GM21529 (cell line): ENCODE data around the gene NUAK1.
"Not testable (repeated sequence)": the region's sequence is repeated elsewhere in the genome, so short reads cannot be mapped to it uniquely, and the experiment has no call there.

ENCODE experiments used
- ATAC-seq: cut with Tn5 transposase; IDR thresholded peaks from one replicate; pipeline ENCODE4 v1.9.1; 2021; ENCODE audit not compliant: unreplicated experiment

The NUAK1 gene

DNA sequence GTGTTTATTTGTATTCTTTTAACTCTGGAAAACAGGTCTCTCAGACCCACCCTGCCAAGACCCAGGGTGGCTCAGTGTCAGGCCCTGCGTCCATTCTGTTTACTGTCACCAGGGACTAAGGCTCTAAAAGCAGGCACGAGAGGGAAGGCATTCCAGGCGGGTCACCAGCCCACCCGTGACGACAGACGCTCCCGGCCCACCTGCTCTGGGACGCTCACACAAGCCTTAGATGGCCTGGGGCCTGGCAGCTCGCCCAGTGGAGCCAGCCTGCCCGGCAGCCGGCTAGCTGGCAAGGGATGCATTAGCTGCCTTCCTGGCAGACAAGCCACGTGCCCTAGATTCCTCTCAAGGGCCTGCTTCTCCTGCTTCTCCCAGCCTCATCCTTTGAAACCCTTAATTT is 9.2 kb upstream of the NUAK1 start:
- ATAC-seq, result no peak

DNA sequence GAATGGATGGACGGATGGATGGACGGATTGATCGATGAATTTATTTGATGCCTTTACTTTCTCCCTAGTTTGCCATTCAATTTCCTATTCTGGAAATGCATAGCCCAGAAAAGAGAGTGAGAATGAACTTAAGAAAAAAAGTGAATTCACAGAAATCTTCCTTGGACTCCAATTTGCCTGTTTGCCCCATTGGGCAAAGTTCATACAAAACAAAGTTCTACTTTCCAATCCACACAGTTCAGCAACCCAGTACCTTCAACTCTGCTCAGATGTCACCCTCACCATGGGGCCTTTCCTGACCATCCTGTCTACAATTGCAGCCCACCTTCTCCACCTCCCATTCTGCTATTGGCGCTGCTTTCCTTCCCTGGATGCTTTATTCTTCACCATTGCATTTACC is 8.2 kb upstream of the NUAK1 start:
- ATAC-seq, result no peak

DNA sequence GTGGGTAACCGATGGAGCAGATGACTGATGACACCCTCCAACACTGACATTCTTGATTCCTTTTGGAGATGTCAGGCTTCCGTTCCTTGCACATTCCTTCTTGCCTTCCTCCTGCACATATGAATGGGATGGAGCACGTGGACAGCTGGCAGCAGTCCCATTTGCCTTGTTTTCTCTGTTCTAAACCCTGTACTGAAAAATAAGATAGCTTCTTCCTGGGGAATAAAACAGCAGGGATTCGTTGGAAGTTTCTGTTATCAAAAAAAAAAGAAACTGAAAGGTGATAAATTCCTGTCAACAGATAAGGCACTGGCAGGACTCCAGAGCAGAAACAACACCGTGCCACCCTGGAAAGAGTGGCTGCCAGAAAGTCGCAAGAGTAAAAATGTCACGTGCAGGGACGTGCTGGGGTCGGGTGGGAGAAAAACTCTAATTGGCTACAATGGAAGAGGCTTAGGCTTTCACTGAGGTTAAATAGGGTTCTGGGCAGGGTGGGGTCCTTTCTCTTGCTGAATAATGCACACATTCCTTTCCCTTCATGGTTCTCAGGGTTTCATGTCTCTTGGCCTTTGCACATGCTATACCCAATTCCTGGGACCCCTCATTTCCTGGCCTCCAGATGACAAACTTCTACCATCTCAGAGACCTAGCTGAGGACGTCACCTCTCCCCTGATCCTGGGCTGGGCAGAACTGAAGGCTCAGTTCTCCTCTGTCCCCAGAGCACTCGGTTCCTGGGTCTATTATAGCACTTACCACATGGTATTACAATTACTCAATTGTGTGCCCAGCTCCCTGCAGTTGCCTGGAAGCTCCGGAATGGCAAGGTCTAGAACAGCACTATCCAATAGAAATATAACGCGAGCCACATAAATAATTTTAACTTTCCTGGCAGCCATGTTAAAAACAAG is 7.0 kb upstream of the NUAK1 start:
- no peak for ATAC-seq

DNA sequence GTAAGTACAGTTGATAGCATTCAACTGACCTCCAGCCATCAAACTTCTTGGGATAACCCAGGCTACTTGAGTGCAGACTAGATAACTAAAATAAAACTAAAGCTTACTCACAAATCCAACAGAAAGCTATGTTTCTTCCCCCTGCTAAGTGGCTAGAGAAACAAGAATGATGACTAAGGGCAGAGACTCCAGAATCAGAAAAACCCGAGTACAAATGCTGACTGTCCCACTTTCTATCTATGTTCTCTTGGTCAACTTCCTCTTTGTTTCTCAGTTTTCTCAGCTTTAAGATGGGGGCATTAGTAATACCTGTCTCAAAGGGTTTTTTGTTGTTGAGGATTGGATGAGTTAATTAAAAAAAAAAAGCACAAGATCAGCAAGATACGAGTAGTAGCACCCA is 6.1 kb upstream of the NUAK1 start:
- ATAC-seq, result no peak

DNA sequence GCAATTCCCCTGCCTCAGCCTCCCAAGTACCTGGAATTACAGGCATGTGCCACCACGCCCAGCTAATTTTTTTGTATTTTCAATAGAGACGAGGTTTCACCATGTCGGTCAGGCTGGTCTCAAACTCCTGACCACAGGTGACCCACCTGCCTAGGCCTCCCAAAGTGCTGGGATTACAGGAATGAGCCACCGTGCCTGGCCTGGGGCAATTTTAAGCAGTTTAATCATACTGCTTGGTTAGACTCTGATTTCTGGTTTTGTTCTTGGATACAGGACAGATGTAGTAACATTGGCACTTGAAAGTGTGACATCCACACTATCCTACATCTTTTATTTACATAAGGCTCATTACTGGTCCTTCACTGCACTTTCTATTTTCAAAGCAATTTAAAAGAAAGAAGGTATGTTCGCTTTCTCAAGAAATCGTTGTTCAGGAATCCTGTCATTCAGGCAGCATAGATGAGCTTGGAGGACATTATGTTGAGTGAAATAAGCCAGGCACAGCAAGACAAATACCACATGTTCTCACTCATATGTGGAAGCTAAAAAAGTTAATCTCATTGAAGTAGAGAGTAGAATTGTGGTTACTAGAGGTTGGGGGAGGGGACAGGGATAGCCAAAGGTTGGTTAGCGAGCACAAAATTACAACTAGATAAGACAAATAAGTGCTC is 4.0 kb upstream of the NUAK1 start:
- no peak for ATAC-seq

DNA sequence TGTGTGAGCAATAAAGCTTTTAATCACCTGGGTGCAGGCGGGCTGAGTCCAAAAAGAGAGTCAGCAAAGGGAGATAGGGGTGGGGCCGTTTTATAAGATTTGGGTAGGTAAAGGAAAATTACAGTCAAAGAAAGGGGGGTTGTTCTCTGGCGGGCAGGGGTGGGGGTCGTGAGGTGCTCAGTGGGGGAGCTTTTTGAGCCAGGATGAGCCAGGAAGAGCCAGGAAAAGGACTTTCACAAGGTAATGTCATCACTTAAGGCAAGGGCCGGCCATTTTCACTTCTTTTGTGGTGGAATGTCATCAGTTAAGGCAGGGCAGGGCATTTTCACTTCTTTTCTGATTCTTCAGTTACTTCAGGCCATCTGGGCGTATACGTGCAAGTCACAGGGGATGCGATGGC is 3.2 kb upstream of the NUAK1 start:
- ATAC-seq, result not testable (repeated sequence)

DNA sequence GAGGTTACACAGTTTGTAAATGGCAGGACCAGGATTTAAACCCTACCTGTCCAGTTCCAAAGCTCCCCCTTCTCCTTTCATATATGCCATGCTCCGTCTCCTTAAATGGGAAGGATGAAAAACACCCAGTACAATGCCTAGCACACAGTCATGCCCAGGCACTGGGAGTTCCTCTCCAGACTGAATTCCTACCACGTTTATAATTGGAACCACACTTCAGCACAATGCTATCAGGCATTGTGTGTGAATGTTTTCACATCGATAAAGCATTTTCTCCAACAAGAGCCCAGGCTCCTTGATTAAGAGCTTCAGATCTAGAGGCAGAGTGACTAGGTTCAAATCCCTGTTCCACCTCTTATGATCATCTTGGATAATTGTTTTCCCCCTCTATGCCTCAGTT is 2.7 kb upstream of the NUAK1 start:
- no peak for ATAC-seq

DNA sequence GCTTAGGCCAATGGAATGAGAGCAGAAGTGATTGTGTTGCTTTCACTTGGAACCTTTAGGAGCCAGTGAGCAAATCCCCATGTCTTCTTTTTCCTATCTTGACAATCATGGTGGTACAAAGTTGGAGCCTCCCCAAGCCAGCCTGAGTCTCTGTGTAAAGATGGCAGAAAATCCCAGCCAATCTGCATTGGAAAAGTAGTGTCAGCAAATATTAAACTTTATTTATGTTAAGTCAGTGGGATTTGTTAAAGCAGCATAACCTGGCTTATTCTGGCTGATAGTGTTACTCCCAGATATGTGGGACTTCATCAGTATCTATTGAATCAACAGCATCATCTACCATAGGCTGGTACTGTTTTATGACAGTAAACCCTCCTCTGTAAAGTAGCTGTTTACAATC is 2.2 kb upstream of the NUAK1 start:
- no peak for ATAC-seq

DNA sequence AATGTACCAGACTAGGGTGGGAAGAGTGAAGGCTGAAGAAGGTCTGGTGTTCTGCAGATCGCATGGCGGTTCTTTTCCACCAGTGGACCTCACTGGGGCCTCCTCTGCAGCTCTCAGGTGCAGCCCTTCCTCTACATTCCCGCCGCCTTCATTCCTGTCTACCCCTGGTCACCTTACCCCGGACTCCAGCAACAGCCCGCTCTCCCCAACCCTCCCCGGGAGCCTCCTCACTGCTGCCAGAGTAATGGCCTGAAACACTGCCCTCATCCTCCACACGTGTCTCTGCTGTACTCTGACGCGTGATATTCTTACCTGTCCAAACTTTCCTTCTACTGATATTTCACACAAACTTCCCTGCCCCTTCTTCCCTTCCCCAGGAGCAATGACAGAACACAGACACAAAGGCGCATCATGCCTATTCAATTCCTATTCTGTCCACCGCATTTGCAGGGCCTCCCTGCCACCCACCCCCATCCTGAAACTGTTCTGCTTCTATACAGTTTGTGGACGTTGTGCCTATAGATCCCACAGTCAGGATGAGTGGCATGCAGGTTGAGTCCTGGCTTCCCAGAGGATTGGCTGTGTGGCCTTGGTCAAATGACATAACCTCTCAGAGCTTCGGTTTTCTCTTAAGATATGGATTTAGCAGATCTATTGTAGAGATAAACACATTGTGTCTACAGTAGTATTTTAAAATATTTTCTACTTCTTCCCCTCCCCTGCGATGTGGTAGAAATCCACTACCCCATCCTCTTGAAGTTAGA is 1.7 kb upstream of the NUAK1 start:
- ATAC-seq, result no peak

DNA sequence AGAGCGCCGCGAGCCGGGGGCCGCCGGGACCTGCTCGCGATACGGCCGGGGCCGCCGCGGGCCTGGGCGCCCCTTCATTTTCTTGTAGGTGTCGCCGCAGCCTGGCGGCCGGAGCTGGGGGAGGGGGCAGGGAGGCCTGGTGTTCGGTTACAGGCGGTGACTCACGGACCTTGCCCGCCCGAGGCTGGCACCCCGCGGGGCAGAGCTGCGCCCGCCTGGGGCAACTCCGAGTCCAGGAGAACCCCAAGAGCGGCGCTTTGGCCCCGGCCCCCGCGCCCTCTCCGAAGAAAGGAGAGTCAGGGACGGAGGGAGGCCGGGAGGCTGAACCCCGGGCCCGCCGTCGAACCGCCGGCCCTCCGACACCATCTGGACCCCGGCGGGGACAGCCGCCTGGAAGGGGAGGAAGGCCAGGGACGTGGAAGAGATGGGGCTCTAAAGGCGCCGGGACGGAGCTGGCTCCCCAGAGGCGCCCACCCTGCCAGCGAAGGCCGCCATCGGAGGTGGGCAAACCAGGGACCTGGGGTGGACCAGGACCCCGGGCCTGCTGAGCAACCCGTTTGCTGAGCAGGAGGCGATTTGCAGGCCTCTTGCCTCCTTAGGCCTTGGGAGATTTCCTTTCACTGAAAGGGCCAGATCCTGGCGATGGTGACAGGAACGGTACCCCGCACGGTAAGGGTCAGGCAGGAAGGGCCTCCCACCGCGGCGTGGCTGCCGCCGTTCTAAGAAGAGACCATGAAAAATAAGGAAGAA is 843 bp upstream of the NUAK1 start:
- no peak for ATAC-seq

DNA sequence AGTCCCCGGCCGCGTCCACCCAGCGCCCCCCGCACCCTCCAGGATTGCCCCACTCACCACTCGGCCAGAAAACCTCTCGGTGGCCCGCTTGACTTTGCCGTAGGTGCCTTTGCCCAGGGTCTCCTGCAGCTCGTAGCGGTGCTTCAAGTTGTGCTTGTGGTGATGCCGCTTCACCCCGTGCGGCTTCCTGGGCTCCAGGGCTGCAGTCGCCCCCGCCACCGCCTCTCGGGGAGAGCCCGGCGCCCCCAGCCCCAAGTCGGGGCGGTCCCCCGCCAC is 459 bp downstream of the NUAK1 start:
- ATAC-seq, result no peak

DNA sequence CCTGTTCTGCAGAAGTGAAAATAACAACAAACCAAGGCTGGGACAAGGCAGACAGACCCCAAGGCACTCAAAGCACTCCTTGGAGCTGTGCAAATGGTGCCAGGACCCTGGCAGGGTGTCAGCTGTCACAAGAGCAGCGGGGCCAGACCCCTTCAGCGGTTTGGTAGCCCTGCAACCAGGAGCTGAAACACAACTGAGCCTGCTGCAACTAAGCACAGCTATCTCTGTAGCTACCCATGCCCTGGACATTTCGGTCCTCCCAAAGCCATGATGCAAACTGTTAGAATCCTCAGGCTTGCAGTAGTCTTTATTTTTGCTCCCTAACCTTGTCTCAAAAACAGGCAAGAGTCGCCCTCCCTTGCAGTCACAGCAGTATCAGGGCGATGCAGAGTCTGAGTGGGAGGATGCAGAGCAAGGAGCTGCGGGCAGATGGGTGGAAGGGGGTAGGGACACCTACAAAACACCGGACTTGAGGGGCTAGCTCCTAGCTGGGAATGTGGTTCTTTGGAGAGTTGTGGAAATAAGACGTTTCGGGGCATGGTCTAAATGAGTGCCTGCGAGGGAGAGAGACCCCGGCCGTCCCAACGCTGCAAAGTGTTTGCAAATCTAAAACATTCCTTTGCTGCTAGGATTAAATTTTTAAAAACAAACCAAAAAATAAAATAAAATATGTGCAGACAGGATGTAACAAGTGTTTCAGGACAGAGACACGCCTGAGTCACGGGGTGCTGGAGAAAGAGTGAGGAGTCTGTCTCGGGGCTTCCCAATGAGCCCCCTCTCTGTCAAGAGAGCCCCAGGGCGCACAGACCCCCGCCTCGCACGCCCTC is 1.0 kb downstream of the NUAK1 start:
- ATAC-seq, result no peak

DNA sequence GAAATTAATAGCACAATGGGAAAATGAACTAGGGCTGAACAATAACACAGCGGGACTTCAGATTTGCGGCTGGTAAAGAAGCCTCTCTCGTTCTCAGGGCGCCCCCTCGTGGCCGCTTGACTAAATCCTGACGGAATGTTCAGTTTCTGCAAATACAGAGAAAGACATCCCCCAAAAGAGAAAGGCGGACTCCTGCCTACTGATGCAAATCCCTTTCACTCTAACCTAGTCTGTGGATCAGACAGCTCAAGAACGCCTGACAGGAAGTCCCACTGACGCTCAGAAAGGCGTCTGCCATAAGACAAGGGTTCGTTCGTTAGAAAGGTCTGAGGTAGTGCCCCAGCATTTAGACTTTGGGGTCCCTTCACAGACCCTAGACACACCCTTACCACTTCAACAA is 2.5 kb downstream of the NUAK1 start:
- peak; percentile 51 for ATAC-seq

DNA sequence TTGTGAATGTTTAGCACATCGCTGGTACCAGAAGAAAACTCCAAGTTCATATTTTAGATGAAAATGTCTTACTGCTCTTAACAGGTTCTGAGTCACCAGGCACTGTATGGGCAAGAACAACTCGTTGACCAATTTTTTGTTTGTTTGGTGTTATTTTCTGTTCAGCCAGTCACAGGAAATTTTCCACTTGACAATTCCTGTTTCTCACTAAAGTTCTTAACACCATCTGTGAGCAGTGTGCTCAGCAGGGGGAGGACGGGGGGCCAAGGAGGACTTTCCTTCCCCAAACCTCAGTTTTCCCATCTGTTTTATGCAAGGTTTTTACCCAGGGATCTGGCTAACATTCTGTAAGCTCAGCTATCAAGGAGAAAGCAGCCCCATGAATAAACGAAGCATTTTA is 3.0 kb downstream of the NUAK1 start:
- no peak for ATAC-seq

DNA sequence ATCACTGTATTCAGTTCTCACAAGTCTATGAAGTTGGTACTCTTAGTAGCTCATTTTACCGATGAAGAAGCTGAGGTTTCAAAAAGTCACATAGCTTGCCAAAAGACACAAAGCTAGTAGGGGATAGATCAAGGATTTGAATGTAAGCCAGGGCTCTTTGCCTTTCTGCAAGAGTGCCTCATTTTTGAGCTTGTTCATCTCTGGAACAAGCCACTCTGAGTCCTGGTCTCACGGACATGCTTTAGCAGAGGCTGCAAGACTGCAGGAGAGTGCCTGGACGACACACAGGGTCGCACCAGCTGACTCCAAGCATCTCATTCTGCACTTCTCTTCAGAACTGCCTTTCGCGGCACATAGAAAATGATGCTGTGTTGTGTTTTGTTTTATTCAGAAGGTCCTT is 3.7 kb downstream of the NUAK1 start:
- no peak for ATAC-seq

DNA sequence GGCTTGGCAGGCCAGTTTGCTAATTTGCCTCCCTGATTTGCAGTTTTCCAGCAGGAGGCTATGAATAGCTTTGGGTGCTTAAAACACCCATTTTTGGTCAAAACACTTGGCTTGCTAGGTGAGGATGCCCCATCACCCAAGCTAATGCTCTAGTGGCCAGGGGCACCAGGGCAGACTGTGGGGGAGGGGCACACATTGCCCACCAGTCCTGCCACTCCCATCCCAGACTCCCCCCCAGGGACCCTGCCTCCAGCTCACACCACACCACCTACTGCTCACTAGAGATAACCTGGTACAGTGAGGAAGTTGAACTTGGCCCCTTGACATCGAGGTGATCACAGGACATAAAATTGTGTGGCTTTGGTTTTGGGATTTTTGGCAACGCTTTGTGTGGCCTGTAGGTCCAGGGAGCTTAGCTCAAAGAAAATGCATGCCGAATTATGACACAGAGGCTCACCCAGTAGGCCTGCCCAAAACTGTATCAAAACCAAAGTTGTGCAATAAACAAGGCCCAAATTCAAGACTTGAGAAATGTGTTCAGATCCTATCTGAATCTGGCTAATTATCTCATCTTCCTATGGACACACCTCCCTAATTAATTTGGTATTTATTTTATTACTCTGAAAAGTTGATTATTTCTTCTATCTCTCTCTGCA is 4.3 kb downstream of the NUAK1 start:
- no peak for ATAC-seq

DNA sequence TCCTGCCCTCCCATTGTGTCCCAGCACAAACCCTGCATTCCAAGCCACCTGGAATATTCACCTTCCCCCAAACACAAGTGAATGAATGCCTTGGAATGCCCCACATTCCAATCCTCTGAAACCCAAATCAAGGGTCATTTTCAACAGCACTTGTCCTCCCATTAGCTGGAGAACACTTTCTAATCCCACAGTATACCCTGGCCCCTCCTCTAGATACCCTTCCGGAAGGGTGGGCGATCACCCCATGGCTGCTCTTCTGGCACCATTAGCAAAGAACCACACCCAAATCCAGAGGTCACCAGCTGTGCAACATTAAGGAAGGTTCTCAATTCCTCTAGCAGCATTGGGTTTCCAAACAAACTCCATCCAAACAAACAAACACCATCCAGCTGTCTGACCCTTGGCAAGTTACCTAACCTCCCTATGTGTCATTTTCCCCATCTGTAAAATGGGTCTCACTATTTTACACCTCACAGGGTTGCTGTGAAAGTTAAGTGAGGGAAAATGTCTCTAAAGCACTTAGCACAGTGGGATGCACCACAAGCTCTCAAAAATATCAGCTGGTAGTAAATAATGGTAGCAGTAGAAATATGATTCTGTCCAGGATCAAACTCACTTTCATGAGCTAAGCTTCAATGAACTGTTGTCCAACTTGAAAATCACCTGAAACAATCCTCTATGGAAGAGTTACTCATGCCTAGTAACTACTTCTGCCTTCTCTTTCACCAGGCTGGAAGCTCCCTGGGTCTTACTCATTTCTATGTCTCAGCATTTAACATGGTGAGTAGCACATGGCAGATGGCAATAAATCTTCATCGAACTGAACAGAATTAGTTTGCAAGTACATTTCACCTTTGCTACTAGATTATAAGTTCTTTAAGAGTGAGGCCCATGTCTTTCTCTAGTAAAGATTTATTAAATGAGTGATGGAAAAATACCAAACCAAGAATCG is 5.3 kb downstream of the NUAK1 start:
- ATAC-seq, result no peak

DNA sequence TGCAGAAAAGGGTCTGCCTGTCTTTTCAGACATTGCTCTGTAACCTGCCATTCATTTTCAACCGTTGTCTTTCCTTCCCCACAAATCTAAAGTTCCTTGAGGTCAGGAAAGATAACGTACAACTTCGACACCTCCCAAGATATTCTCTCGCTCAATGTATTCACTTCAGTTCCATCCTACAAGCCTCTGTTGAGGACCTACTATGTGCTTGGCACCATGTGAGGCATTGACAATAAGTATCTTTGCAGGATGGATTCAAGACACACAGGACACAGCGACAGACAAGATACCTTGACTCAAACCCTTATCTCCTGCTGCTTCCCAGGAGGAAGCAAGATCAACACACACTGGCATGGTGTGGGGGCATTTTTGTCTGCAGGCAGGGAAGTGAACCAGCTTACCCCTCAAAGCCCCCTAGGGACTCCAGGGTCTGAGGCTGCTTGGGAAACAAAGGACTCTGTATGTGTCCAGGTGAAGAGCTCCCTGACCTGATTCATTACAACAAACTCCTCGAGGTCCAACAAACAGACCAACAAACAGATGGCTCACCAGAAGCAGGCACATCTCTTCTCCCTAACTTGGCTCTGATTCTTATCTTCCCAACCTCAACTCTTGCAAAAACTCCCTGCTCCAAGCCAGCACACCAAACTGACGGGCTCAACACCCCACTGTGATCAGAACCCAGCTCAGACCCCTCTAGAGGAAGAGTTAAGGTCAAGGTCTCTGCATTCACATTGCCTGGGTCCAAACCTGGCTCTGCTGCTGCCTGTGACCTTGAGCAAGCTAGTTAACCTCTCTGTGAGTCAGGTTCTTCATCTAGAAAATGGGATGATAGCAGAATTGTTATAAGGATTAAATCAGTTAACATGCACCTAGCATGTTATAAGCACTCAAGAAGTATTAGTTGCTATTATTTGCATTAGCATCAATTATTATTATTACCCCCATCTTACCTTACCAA is 6.3 kb downstream of the NUAK1 start:
- ATAC-seq, result no peak
